K562 (cell line): Measurements from ENCODE around the gene AGO3. TPM values are rescaled to one million over a fixed set of nuclear protein-coding genes. Genes with fewer than 3 reads are reported as not detected.
A peak's percentile ranks its signal among the peaks of the same experiment; 100 is the strongest.

Source experiments
- ATAC-seq: fragments of 200-7000 bp; cut with Tn5 transposase; 3 replicates; pipeline ENCODE4 v1.9.1; 2020; ENCODE audit warnings: moderate library complexity
- BruUV-seq: library from RNA; stranded (reverse); fragments of 400-500 nt; replicated peaks from 2 replicates; lab custom pipeline; 2021; lab: Mats Ljungman, UMichigan
- CTCF ChIA-PET: fragments of 300-600 bp; formaldehyde crosslinking; extraction: SDS; loops from one replicate; lab custom pipeline; 2021; ENCODE audit warnings: low intra/inter-chr PET ratio; lab: Yijun Ruan, JAX
- POLR2A ChIA-PET: fragments of 300-600, 350-650 bp; sonication (Branson Sonifier 250); formaldehyde crosslinking; extraction: SDS; loops from one replicate; lab custom pipeline; 2021; ENCODE audit warnings: antibody characterized with exemption, inconsistent platforms; lab: Yijun Ruan, JAX
- DNase-seq, 4 experiments: peaks; one replicate each; pipeline versions ENCODE4 v3.0.0 to v3.0.0-alpha.2; 2011 to 2018; ENCODE audit warnings: low spot score in 3 of 4, mixed read lengths in 3 of 4; ENCODE audit errors: extremely low read depth in 1 of 4
- FAIRE-seq: peaks from 2 replicates; lab custom pipeline; 2011; peaks lifted over from hg19 to GRCh38; lab: Jason Lieb, UNC
- H2AFZ ChIP-seq: 2 replicates; pipeline ENCODE4 v1.6.0; 2011; ENCODE audit warnings: low read depth, low read length, control low read depth, inconsistent platforms
- H3K27ac ChIP-seq: fragments of 200-600 bp; 3 replicates; pipeline ENCODE4 v1.8.0; 2011; ENCODE audit warnings: low read depth, mild to moderate bottlenecking, control low read depth, inconsistent platforms, low read length, moderate library complexity, mixed read lengths; ENCODE audit errors: extremely low read depth
- H3K27me3 ChIP-seq, 2 experiments: fragments of 300-600 bp in 1 of 2; 2 replicates in 1 of 2; 3 replicates in 1 of 2; pipeline versions ENCODE4 v1.6.0 to v1.8.0; 2011; ENCODE audit warnings: inconsistent platforms in 2 of 2, low read length in 2 of 2, mild to moderate bottlenecking in 1 of 2, mixed read lengths in 1 of 2, moderate library complexity in 1 of 2; ENCODE audit not compliant: control insufficient read depth in 2 of 2, insufficient read depth in 2 of 2
- H3K36me3 ChIP-seq: fragments of 300-600 bp; 3 replicates; pipeline ENCODE4 v1.8.0; 2011; ENCODE audit warnings: mild to moderate bottlenecking, low read length, inconsistent platforms; ENCODE audit not compliant: control insufficient read depth, insufficient read depth
- H3K4me1 ChIP-seq, 2 experiments: fragments of 200-600 bp in 1 of 2; replicated peaks in 1 of 2; 2 replicates in 1 of 2; 3 replicates in 1 of 2; pipeline versions ENCODE4 v1.5.1 to v1.8.0; 2011; ENCODE audit warnings: inconsistent platforms in 2 of 2, low read length in 2 of 2, mild to moderate bottlenecking in 1 of 2, mixed read lengths in 1 of 2, moderate library complexity in 1 of 2; ENCODE audit not compliant: control insufficient read depth in 2 of 2, insufficient read depth in 2 of 2
- H3K4me2 ChIP-seq: 2 replicates; pipeline ENCODE4 v1.6.1; 2011; ENCODE audit warnings: low read length, control low read depth, inconsistent platforms, mixed read lengths; ENCODE audit not compliant: insufficient read depth
- H3K4me3 ChIP-seq: fragments of 200-600 bp; sonication (generic), shearing (Covaris generic); 2 replicates; pipeline ENCODE4 v1.5.1; 2016; ENCODE audit warnings: control low read depth, inconsistent platforms
- H3K79me2 ChIP-seq: fragments of 200-600 bp; 3 replicates; pipeline ENCODE4 v1.8.0; 2011; ENCODE audit warnings: low read length, inconsistent platforms; ENCODE audit not compliant: control insufficient read depth, insufficient read depth
- H3K9ac ChIP-seq, 2 experiments: 2 replicates each; pipeline versions ENCODE4 v1.6.0 to v1.6.1; 2011; ENCODE audit warnings: low read depth in 2 of 2, low read length in 2 of 2, control low read depth in 1 of 2, inconsistent platforms in 1 of 2, mild to moderate bottlenecking in 1 of 2, mixed read lengths in 1 of 2; ENCODE audit not compliant: insufficient read depth in 1 of 2
- H3K9me1 ChIP-seq: one replicate; pipeline ENCODE4 v1.6.0; 2011; ENCODE audit warnings: inconsistent platforms, mild to moderate bottlenecking, low read length, moderate library complexity; ENCODE audit not compliant: control insufficient read depth, insufficient read depth
- H3K9me3 ChIP-seq: replicated peaks from 2 replicates; pipeline ENCODE4 v1.5.1; 2011; ENCODE audit warnings: low read depth, low read length, inconsistent platforms; ENCODE audit not compliant: control insufficient read depth, insufficient read depth
- H4K20me1 ChIP-seq: replicated peaks from 2 replicates; pipeline ENCODE4 v1.6.1; 2011; ENCODE audit warnings: low read length, inconsistent platforms, mixed read lengths; ENCODE audit not compliant: control insufficient read depth, insufficient read depth
- HDAC6 ChIP-seq: IDR thresholded peaks from 2 replicates; pipeline ENCODE4 v1.6.1; 2012; ENCODE audit warnings: low read depth, mild to moderate bottlenecking, control low read depth, inconsistent platforms, low read length, moderate library complexity
- MEF2D ChIP-seq: conservative IDR thresholded peaks from 2 replicates; pipeline ENCODE4 v1.6.1; 2016; ENCODE audit warnings: low read depth, missing genetic modification characterization, missing compliant biosample characterization
- POLR3A ChIP-seq: IDR thresholded peaks from 2 replicates; pipeline ENCODE4 v1.6.1; 2011; ENCODE audit warnings: borderline replicate concordance, mild to moderate bottlenecking, moderate library complexity; ENCODE audit not compliant: insufficient read length, insufficient read depth; ENCODE audit errors: extremely low read depth
- RAD21 ChIP-seq, 2 experiments: fragments of 250-450 bp in 1 of 2; fragments of 450-650 bp in 1 of 2; sonication (Bioruptor Pico) in 1 of 2; formaldehyde crosslinking in 1 of 2; IDR thresholded peaks in 1 of 2; conservative IDR thresholded peaks in 1 of 2; 2 replicates each; pipeline versions ENCODE4 v1.4.0 to v1.8.0; 2020 to 2022; ENCODE audit warnings: mild to moderate bottlenecking in 2 of 2, moderate library complexity in 1 of 2
- SNRNP70 ChIP-seq: fragments of 200-400 bp; formaldehyde crosslinking; optimal IDR thresholded peaks from 2 replicates; pipeline ENCODE3; 2017; ENCODE audit warnings: low read depth, low read length
- in situ Hi-C: fragments of 300-500 bp; cut with MboI; formaldehyde crosslinking; loops from 4 replicates; pipeline ENCODE4 v1.15.0; 2018; ENCODE audit warnings: inconsistent platforms, mixed read lengths
- intact Hi-C: fragments of 100-400 bp; cut with micrococcal nuclease; formaldehyde crosslinking; loops from 2 replicates; pipeline ENCODE4 v1.14.2; 2022
- polyA plus RNA-seq, 8 experiments: library from polyadenylated mRNA; depleted of rRNA in 4 of 8; stranded (reverse) in 5 of 8; unstranded in 3 of 8; fragments of >200 nt; fragmentation: Nextera tagmentation in 2 of 8; fragmentation: Illumina TruSeq in 1 of 8; extraction: Ambion mirVana in 2 of 8; extraction: Trizol in 1 of 8; gene quantifications; 2 replicates each; pipeline versions ENCODE4 v1.2.1 to v1.2.3, GENCODE V29; 2011 to 2014; ENCODE audit warnings: inconsistent platforms in 1 of 8, missing spikeins in 1 of 8
- total RNA-seq, 7 experiments: library from RNA; depleted of rRNA in 6 of 7; stranded (reverse); fragments of >200 nt in 6 of 7; fragmentation: Illumina TruSeq in 2 of 7; extraction: Trizol in 2 of 7; gene quantifications; 2 replicates each; pipeline versions ENCODE4 v1.2.1 to v1.2.3, GENCODE V29; 2011 to 2021; ENCODE audit warnings: low replicate concordance in 1 of 7
- TF ChIP-seq, protein P1 (sequence below), 3 experiments: IDR thresholded peaks in 2 of 3; conservative IDR thresholded peaks in 1 of 3; 2 replicates each; pipeline ENCODE4 v1.5.1; 2011 to 2012; ENCODE audit warnings: low read length in 3 of 3, mild to moderate bottlenecking in 3 of 3, control low read depth in 2 of 3, improper control_type of control experiment in 1 of 3, inconsistent platforms in 1 of 3, low read depth in 1 of 3, mixed read lengths in 1 of 3, moderate library complexity in 1 of 3; ENCODE audit not compliant: insufficient read depth in 2 of 3
- TF ChIP-seq, protein P2 (sequence below): fragments of 250-450 bp; sonication (Bioruptor Pico); IDR thresholded peaks from 2 replicates; pipeline ENCODE4 v1.9.0; 2021; ENCODE audit warnings: mild to moderate bottlenecking, inconsistent platforms
- TF ChIP-seq, protein P3 (sequence below), 2 experiments: fragments of 450-650 bp; formaldehyde crosslinking in 1 of 2; IDR thresholded peaks; 2 replicates each; pipeline versions ENCODE4 v1.4.0 to v1.6.1; 2014 to 2020; ENCODE audit warnings: mild to moderate bottlenecking in 2 of 2, borderline replicate concordance in 1 of 2, low read depth in 1 of 2

AGO3 gene
- total and polyA plus RNA-seq, 9 of the 15 experiments (the other 6 are each of a cell fraction or from before 2014, with no cell fraction given) = 4.5 to 41.5 (median 22.7) TPM

DNA sequence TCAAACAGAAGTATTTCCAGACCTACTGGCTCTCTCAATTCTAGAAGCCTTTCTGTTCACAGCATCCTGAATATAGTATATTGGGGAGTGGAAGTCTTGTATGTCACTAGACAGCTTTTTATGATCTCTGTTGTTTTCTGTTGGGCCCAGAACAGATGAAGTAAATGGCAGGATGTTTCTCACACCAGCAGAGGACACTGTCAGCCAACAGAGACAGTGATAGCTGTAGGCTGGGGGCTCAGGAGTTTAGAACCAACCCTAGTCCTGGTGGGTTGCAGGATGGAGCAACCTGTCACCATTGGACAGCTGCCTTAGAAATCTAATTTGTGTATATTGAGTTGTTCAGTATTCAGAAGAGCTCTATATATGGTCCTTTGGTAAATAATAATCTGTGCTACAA, 31.0 kb upstream of the AGO3 start:
- Histone ChIP-seq H3K4me2 (no peak overlapping the region), H3K9me3 (no peaks in the 10 kb centered on the region), H2AFZ (no peak overlapping the region), H3K27ac (no peak overlapping the region), H3K4me3 (no peak overlapping the region), H3K27me3 (no peaks in the 10 kb centered on the region), H3K9ac (no peak overlapping the region), H3K9me1 (no peaks in the 10 kb centered on the region), H3K79me2 (no peaks in the 10 kb centered on the region; the same call in 2 of the 3 replicates), H3K4me1 (no peaks in the 10 kb centered on the region), H4K20me1 (0 out of 2 replicates have a peak, but pooled peaks cover 4% of the 10 kb centered on the region), H3K36me3 (peaks cover 87% of the 10 kb centered on the region)
- FAIRE-seq = no peak
- no peak for DNase-seq
- TF ChIP-seq POLR3A (no peak), RAD21 (CRISPR knock-in tag; conservative IDR thresholded peaks at IDR 0.05 in 1 of 2, IDR thresholded peaks at IDR 0.05 in 1 of 2) (peak in 1 of 2 experiments; percentile 51; a peak in 2 of 4 replicates), MEF2D (tag) (no peak), HDAC6 (no peak), SNRNP70 (no peak)
- TF ChIP-seq, protein P1, sequence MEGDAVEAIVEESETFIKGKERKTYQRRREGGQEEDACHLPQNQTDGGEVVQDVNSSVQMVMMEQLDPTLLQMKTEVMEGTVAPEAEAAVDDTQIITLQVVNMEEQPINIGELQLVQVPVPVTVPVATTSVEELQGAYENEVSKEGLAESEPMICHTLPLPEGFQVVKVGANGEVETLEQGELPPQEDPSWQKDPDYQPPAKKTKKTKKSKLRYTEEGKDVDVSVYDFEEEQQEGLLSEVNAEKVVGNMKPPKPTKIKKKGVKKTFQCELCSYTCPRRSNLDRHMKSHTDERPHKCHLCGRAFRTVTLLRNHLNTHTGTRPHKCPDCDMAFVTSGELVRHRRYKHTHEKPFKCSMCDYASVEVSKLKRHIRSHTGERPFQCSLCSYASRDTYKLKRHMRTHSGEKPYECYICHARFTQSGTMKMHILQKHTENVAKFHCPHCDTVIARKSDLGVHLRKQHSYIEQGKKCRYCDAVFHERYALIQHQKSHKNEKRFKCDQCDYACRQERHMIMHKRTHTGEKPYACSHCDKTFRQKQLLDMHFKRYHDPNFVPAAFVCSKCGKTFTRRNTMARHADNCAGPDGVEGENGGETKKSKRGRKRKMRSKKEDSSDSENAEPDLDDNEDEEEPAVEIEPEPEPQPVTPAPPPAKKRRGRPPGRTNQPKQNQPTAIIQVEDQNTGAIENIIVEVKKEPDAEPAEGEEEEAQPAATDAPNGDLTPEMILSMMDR (IDR thresholded peaks at IDR 0.05 in 2 of 3, conservative IDR thresholded peaks at IDR 0.05 in 1 of 3; ENCODE audit: insufficient read depth in 2 of 3, low read depth in 1 of 3, low read length in 3 of 3) = peak; percentile 19 to 36 (median 21); a peak in 3 of 6 replicates
- TF ChIP-seq, protein P2, sequence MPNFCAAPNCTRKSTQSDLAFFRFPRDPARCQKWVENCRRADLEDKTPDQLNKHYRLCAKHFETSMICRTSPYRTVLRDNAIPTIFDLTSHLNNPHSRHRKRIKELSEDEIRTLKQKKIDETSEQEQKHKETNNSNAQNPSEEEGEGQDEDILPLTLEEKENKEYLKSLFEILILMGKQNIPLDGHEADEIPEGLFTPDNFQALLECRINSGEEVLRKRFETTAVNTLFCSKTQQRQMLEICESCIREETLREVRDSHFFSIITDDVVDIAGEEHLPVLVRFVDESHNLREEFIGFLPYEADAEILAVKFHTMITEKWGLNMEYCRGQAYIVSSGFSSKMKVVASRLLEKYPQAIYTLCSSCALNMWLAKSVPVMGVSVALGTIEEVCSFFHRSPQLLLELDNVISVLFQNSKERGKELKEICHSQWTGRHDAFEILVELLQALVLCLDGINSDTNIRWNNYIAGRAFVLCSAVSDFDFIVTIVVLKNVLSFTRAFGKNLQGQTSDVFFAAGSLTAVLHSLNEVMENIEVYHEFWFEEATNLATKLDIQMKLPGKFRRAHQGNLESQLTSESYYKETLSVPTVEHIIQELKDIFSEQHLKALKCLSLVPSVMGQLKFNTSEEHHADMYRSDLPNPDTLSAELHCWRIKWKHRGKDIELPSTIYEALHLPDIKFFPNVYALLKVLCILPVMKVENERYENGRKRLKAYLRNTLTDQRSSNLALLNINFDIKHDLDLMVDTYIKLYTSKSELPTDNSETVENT = no peak
- TF ChIP-seq, protein P3, sequence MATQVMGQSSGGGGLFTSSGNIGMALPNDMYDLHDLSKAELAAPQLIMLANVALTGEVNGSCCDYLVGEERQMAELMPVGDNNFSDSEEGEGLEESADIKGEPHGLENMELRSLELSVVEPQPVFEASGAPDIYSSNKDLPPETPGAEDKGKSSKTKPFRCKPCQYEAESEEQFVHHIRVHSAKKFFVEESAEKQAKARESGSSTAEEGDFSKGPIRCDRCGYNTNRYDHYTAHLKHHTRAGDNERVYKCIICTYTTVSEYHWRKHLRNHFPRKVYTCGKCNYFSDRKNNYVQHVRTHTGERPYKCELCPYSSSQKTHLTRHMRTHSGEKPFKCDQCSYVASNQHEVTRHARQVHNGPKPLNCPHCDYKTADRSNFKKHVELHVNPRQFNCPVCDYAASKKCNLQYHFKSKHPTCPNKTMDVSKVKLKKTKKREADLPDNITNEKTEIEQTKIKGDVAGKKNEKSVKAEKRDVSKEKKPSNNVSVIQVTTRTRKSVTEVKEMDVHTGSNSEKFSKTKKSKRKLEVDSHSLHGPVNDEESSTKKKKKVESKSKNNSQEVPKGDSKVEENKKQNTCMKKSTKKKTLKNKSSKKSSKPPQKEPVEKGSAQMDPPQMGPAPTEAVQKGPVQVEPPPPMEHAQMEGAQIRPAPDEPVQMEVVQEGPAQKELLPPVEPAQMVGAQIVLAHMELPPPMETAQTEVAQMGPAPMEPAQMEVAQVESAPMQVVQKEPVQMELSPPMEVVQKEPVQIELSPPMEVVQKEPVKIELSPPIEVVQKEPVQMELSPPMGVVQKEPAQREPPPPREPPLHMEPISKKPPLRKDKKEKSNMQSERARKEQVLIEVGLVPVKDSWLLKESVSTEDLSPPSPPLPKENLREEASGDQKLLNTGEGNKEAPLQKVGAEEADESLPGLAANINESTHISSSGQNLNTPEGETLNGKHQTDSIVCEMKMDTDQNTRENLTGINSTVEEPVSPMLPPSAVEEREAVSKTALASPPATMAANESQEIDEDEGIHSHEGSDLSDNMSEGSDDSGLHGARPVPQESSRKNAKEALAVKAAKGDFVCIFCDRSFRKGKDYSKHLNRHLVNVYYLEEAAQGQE (IDR thresholded peaks at IDR 0.05; ENCODE audit: borderline replicate concordance) = peak; percentile 8; the same call in 1 of the 2 replicates
- TF ChIP-seq, protein P3 (CRISPR knock-in tag; IDR thresholded peaks at IDR 0.05; ENCODE audit: low read depth) = no peak
- ATAC-seq = peak; percentile 62; the same call in 2 of the 3 replicates
- intact Hi-C loops = no loop called here
- in situ Hi-C loops = no loop called here
- ChIA-PET POLR2A (interaction anchor here (0.8 to 1.2 kb wide), 4 partner anchors 13 to 31 kb away, joined by 3 to 4 read pairs (median 4); partner anchors contain the start of genes AGO1 and AGO3), CTCF (no interaction called here)
- no TSS peak for BruUV-seq
